Vagina (tissue), 2 donors: Measurements from ENCODE around the gene SLC6A13.

Experiments
- POLR2AphosphoS5 ChIP-seq, 2 donors: sonication (generic); formaldehyde crosslinking; IDR thresholded peaks; one replicate each; pipeline ENCODE4 v1.9.0; 2017; ENCODE audit warnings: antibody characterized with exemption in 2 of 2, mild to moderate bottlenecking in 2 of 2, low read depth in 1 of 2; ENCODE audit not compliant: insufficient read depth in 1 of 2
- TF ChIP-seq, protein P1 (sequence below), 3 experiments: fragments of 450-650 bp in 2 of 3; fragments of 200-600 bp in 1 of 3; sonication (generic) in 1 of 3; IDR thresholded peaks; one replicate each; pipeline ENCODE4 v1.5.1; 2017 to 2019; ENCODE audit warnings: antibody characterized with exemption in 3 of 3, mild to moderate bottlenecking in 2 of 3, moderate library complexity in 2 of 3

DNA sequence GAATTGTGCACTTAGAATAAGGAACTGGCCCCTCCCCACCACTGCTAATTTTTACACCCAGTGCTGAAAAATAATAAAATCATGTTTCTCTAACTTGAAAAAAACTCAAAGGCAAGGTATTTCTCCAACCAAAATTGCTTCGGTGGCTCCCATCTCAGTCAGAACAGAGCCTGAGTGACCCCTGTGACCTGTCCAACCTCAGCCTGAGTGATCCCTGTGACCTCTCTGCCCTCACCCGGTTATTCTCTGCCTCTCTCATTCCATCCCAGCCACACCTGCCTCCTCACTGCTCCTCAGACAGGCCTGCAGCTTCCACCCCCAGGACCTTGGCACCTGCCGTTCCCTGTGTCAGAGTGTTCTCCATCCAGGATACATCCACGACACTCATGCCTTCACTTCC lies 53.8 kb downstream of the SLC6A13 start:
- TF ChIP-seq, protein P1, sequence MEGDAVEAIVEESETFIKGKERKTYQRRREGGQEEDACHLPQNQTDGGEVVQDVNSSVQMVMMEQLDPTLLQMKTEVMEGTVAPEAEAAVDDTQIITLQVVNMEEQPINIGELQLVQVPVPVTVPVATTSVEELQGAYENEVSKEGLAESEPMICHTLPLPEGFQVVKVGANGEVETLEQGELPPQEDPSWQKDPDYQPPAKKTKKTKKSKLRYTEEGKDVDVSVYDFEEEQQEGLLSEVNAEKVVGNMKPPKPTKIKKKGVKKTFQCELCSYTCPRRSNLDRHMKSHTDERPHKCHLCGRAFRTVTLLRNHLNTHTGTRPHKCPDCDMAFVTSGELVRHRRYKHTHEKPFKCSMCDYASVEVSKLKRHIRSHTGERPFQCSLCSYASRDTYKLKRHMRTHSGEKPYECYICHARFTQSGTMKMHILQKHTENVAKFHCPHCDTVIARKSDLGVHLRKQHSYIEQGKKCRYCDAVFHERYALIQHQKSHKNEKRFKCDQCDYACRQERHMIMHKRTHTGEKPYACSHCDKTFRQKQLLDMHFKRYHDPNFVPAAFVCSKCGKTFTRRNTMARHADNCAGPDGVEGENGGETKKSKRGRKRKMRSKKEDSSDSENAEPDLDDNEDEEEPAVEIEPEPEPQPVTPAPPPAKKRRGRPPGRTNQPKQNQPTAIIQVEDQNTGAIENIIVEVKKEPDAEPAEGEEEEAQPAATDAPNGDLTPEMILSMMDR (IDR thresholded peaks at IDR 0.05), result no peak
- TF ChIP-seq POLR2AphosphoS5 (IDR thresholded peaks at IDR 0.05; ENCODE audit: insufficient read depth in 1 of 2, low read depth in 1 of 2), result no peak
